ENCODE data around the gene CEP135.

Gene CEP135, protein sequence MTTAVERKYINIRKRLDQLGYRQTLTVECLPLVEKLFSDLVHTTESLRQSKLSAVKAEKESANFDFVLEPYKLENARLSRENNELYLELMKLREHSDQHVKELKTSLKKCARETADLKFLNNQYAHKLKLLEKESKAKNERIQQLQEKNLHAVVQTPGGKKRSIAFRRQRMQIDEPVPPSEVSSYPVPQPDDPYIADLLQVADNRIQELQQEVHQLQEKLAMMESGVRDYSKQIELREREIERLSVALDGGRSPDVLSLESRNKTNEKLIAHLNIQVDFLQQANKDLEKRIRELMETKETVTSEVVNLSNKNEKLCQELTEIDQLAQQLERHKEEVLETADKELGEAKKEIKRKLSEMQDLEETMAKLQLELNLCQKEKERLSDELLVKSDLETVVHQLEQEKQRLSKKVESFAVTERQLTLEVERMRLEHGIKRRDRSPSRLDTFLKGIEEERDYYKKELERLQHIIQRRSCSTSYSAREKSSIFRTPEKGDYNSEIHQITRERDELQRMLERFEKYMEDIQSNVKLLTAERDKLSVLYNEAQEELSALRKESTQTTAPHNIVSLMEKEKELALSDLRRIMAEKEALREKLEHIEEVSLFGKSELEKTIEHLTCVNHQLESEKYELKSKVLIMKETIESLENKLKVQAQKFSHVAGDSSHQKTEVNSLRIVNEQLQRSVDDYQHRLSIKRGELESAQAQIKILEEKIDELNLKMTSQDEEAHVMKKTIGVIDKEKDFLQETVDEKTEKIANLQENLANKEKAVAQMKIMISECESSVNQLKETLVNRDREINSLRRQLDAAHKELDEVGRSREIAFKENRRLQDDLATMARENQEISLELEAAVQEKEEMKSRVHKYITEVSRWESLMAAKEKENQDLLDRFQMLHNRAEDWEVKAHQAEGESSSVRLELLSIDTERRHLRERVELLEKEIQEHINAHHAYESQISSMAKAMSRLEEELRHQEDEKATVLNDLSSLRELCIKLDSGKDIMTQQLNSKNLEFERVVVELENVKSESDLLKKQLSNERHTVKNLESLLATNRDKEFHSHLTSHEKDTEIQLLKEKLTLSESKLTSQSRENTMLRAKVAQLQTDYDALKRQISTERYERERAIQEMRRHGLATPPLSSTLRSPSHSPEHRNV

GRCh38 chr4:55948726-55949481 is at the start of gene CEP135:
Gene CEP135 (plus strand): TSS chr4:55948945. CDS start chr4:55952131, 3,186 bp downstream.
- peak; percentile 96 for DNase-seq (ENCODE audit: low spot score)
- peak; percentile 93 for TF ChIP-seq CTCF (IDR thresholded peaks at IDR 0.05)
- Histone ChIP-seq H3K4me3 (peak within 1 kb of the TSS; percentile 79), H3K27ac (peak within 1 kb of the TSS; percentile 64 to 93)

DNA sequence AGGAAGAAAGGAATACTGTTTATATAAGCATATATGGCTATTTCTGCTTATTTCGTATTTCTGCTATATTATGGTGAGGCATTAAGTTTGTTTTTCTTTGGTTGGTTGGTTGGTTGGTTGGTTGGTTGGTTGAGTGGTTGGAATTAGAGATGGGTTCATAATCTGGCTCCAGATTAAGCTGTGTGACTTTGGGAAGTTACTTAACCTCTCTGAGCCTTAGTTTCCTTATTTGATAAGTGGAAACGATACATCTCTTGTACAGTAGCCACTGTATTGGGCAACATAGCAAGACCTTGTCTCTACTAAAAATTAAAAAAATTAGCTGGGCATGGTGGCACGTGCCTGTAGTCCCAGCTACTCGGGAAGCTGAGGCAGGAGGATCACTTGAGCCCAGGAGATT is 46.1 kb upstream of the CEP135 start:
- no peak overlapping the region for H3K27ac ChIP-seq
- no peak for TF ChIP-seq CTCF (IDR thresholded peaks at IDR 0.05)
- DNase-seq (ENCODE audit: low spot score): no peak
- no peak overlapping the region for H3K4me3 ChIP-seq

- TF ChIP-seq CTCF (IDR thresholded peaks at IDR 0.05): no peak
- DNase-seq (ENCODE audit: low spot score): no peak
- Histone ChIP-seq H3K4me3 (no peak overlapping the region), H3K27ac (no peak overlapping the region)
Measured at GRCh38 chr4:55903577-55903976, 45.2 kb upstream of the CEP135 start.

GRCh38 chr4:55904576-55904975 is 44.2 kb upstream of the CEP135 start:
- Histone ChIP-seq H3K4me3 (no peak overlapping the region), H3K27ac (no peak overlapping the region)
- DNase-seq (ENCODE audit: low spot score): no peak
- no peak for TF ChIP-seq CTCF (IDR thresholded peaks at IDR 0.05)

DNA sequence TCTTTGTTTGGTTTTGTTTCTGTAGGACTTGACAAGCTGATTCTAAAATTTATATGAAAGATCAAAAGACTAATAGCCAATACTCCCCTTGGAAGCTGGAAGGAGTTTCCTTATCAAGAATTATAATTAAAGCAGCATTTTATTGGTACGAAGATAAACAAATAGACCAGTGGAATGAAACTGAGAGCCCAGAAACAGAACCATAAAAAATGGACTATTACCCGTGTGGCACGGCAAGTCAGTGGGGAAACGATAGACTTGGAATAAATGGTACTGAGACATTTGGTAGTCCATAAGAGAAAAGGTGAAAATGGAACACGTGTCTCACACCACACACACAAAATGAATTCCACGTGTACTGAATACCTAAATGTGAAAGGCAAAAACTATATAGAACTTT is 42.4 kb upstream of the CEP135 start:
- no peak for TF ChIP-seq CTCF (IDR thresholded peaks at IDR 0.05)
- DNase-seq (ENCODE audit: low spot score): no peak
- Histone ChIP-seq H3K27ac (no peak overlapping the region), H3K4me3 (no peak overlapping the region)

- DNase-seq (ENCODE audit: low spot score): no peak
- Histone ChIP-seq H3K27ac (no peak overlapping the region), H3K4me3 (no peak overlapping the region)
- TF ChIP-seq CTCF (IDR thresholded peaks at IDR 0.05): no peak
Measured at GRCh38 chr4:55906989-55907388, 41.8 kb upstream of the CEP135 start.

All from coronary artery (tissue), 2 donors.